ENCODE results near the gene SPATA7. TPM values are rescaled to one million over a fixed set of nuclear protein-coding genes. Genes with fewer than 3 reads are reported as not detected.

Gene SPATA7
- total RNA-seq, 1 experiment from 2014 or later, result 8.0 TPM

DNA sequence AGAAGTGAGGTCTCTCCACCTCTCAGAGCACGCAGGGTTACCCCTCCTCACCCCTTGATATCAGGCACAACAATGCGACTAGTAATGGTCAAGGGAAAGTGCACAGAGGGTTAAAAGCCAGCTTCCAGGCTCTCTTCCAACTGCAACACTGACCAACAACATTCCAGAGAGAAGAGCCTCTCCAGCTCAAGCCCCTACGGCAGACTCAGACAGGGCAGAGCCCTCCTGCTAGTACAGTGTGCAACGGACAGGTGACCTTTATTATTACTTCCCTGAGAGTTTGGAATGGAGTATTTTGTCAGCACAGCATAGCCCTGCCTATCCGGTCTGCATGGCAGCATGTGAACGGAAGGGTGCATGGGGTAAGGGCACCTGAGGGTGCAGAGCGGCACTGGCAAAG, 96.3 kb downstream of the SPATA7 start (continued):
- TF ChIP-seq, protein P1, sequence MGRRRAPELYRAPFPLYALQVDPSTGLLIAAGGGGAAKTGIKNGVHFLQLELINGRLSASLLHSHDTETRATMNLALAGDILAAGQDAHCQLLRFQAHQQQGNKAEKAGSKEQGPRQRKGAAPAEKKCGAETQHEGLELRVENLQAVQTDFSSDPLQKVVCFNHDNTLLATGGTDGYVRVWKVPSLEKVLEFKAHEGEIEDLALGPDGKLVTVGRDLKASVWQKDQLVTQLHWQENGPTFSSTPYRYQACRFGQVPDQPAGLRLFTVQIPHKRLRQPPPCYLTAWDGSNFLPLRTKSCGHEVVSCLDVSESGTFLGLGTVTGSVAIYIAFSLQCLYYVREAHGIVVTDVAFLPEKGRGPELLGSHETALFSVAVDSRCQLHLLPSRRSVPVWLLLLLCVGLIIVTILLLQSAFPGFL (CRISPR knock-in tag; IDR thresholded peaks at IDR 0.05; ENCODE audit: borderline replicate concordance), result no peak
- TF ChIP-seq ELF4 (CRISPR knock-in tag; IDR thresholded peaks at IDR 0.05; ENCODE audit: low read depth) (no peak), ETV6 (CRISPR knock-in tag; IDR thresholded peaks at IDR 0.05) (no peak), CBFB (CRISPR knock-in tag; IDR thresholded peaks at IDR 0.05; ENCODE audit: low read depth) (no peak), PRRX2 (CRISPR knock-in tag; IDR thresholded peaks at IDR 0.05) (no peak), ESRRA (CRISPR knock-in tag; IDR thresholded peaks at IDR 0.05; ENCODE audit: borderline replicate concordance) (no peak), ZBTB21 (CRISPR knock-in tag; IDR thresholded peaks at IDR 0.05; ENCODE audit: borderline replicate concordance) (no peak), SP1 (CRISPR knock-in tag; conservative IDR thresholded peaks at IDR 0.05) (no peak)
- TF ChIP-seq, protein P2, sequence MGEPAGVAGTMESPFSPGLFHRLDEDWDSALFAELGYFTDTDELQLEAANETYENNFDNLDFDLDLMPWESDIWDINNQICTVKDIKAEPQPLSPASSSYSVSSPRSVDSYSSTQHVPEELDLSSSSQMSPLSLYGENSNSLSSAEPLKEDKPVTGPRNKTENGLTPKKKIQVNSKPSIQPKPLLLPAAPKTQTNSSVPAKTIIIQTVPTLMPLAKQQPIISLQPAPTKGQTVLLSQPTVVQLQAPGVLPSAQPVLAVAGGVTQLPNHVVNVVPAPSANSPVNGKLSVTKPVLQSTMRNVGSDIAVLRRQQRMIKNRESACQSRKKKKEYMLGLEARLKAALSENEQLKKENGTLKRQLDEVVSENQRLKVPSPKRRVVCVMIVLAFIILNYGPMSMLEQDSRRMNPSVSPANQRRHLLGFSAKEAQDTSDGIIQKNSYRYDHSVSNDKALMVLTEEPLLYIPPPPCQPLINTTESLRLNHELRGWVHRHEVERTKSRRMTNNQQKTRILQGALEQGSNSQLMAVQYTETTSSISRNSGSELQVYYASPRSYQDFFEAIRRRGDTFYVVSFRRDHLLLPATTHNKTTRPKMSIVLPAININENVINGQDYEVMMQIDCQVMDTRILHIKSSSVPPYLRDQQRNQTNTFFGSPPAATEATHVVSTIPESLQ (CRISPR knock-in tag; IDR thresholded peaks at IDR 0.05), result no peak
- TF ChIP-seq, protein P3, sequence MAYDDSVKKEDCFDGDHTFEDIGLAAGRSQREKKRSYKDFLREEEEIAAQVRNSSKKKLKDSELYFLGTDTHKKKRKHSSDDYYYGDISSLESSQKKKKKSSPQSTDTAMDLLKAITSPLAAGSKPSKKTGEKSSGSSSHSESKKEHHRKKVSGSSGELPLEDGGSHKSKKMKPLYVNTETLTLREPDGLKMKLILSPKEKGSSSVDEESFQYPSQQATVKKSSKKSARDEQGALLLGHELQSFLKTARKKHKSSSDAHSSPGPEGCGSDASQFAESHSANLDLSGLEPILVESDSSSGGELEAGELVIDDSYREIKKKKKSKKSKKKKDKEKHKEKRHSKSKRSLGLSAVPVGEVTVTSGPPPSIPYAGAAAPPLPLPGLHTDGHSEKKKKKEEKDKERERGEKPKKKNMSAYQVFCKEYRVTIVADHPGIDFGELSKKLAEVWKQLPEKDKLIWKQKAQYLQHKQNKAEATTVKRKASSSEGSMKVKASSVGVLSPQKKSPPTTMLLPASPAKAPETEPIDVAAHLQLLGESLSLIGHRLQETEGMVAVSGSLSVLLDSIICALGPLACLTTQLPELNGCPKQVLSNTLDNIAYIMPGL (CRISPR knock-in tag; IDR thresholded peaks at IDR 0.05), result no peak
- TF ChIP-seq, protein P4, sequence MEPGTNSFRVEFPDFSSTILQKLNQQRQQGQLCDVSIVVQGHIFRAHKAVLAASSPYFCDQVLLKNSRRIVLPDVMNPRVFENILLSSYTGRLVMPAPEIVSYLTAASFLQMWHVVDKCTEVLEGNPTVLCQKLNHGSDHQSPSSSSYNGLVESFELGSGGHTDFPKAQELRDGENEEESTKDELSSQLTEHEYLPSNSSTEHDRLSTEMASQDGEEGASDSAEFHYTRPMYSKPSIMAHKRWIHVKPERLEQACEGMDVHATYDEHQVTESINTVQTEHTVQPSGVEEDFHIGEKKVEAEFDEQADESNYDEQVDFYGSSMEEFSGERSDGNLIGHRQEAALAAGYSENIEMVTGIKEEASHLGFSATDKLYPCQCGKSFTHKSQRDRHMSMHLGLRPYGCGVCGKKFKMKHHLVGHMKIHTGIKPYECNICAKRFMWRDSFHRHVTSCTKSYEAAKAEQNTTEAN (CRISPR knock-in tag; IDR thresholded peaks at IDR 0.05), result no peak
- TF ChIP-seq, protein P5, sequence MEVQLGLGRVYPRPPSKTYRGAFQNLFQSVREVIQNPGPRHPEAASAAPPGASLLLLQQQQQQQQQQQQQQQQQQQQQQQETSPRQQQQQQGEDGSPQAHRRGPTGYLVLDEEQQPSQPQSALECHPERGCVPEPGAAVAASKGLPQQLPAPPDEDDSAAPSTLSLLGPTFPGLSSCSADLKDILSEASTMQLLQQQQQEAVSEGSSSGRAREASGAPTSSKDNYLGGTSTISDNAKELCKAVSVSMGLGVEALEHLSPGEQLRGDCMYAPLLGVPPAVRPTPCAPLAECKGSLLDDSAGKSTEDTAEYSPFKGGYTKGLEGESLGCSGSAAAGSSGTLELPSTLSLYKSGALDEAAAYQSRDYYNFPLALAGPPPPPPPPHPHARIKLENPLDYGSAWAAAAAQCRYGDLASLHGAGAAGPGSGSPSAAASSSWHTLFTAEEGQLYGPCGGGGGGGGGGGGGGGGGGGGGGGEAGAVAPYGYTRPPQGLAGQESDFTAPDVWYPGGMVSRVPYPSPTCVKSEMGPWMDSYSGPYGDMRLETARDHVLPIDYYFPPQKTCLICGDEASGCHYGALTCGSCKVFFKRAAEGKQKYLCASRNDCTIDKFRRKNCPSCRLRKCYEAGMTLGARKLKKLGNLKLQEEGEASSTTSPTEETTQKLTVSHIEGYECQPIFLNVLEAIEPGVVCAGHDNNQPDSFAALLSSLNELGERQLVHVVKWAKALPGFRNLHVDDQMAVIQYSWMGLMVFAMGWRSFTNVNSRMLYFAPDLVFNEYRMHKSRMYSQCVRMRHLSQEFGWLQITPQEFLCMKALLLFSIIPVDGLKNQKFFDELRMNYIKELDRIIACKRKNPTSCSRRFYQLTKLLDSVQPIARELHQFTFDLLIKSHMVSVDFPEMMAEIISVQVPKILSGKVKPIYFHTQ (CRISPR knock-in tag; IDR thresholded peaks at IDR 0.05), result no peak
- TF ChIP-seq, protein P6, sequence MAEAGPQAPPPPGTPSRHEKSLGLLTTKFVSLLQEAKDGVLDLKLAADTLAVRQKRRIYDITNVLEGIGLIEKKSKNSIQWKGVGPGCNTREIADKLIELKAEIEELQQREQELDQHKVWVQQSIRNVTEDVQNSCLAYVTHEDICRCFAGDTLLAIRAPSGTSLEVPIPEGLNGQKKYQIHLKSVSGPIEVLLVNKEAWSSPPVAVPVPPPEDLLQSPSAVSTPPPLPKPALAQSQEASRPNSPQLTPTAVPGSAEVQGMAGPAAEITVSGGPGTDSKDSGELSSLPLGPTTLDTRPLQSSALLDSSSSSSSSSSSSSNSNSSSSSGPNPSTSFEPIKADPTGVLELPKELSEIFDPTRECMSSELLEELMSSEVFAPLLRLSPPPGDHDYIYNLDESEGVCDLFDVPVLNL (CRISPR knock-in tag; IDR thresholded peaks at IDR 0.05; ENCODE audit: borderline replicate concordance, low read depth), result no peak
- TF ChIP-seq, protein P7, sequence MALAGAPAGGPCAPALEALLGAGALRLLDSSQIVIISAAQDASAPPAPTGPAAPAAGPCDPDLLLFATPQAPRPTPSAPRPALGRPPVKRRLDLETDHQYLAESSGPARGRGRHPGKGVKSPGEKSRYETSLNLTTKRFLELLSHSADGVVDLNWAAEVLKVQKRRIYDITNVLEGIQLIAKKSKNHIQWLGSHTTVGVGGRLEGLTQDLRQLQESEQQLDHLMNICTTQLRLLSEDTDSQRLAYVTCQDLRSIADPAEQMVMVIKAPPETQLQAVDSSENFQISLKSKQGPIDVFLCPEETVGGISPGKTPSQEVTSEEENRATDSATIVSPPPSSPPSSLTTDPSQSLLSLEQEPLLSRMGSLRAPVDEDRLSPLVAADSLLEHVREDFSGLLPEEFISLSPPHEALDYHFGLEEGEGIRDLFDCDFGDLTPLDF (CRISPR knock-in tag; IDR thresholded peaks at IDR 0.05), result no peak

DNA sequence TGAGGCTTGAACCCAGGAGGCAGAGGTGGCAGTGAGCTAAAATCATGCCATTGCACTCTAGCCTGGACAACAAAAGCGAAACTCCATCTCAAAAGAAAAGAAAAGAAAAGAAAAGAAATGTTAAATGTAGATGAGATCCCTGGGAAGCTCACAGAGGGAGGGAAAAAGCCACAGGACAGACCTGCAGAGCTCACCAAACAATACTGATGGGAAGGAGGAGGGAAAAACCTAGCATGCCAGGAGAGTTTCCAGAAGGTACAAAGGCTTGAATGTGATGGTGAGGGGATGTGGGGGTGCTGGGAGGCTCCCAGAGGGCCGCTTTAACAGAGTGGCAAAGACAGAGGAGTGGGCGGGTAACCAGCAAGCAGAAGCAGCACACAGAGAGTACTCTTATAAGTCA, 97.1 kb downstream of the SPATA7 start:
- ATAC-seq, result peak; percentile 78
- ChIA-PET CTCF (interaction anchor here (1.3 to 2.3 kb wide), 2 partner anchors 19 to 293 kb away, joined by 4 to 9 read pairs; no protein-coding TSS in a partner anchor), POLR2A (no interaction called here)
- Mint-ChIP-seq H3K4me3 (no peak overlapping the region), H3K27ac (no peak overlapping the region), H3K36me3 (peaks cover 7% of the 10 kb centered on the region), H3K9me3 (no peaks in the 10 kb centered on the region), H3K4me1 (peaks cover 28% of the 10 kb centered on the region), H3K27me3 (ENCODE audit: low read depth) (no peaks in the 10 kb centered on the region)
- DNase-seq (ENCODE audit: low spot score), result no peak
- TF ChIP-seq CREB1 (CRISPR knock-in tag; IDR thresholded peaks at IDR 0.05), result no peak
- no peak for TF ChIP-seq NR3C1 (CRISPR knock-in tag; conservative IDR thresholded peaks at IDR 0.05; ENCODE audit: low read depth)
- peak; percentile 82 for TF ChIP-seq ZNF423 (CRISPR knock-in tag; IDR thresholded peaks at IDR 0.05)

Data from WTC11 (cell line).